GM12878 (cell line): ENCODE results near the gene LCN1. TPM values are rescaled to one million over a fixed set of nuclear protein-coding genes. Genes with fewer than 3 reads are reported as not detected.

ENCODE experiments used
- ATAC-seq: fragments of 200-7000 bp; cut with Tn5 transposase; 3 replicates; pipeline ENCODE4 v1.9.1; 2020; ENCODE audit warnings: mild to moderate bottlenecking, moderate library complexity
- BruUV-seq: library from RNA; stranded (reverse); fragments of 400-500 nt; replicated peaks from 2 replicates; lab custom pipeline; 2021; lab: Mats Ljungman, UMichigan
- CTCF ChIA-PET: fragments of 300-600 bp; sonication (Branson Sonifier 250); formaldehyde crosslinking; extraction: SDS; loops from one replicate; lab custom pipeline; 2021; ENCODE audit warnings: inconsistent platforms; lab: Yijun Ruan, JAX
- POLR2A ChIA-PET: fragments of 350-600 bp; formaldehyde crosslinking; extraction: SDS; loops from one replicate; lab custom pipeline; 2021; ENCODE audit warnings: inconsistent platforms; lab: Charles Lee
- RAD21 ChIA-PET: fragments of 300-600 bp; sonication (Branson Sonifier 250); formaldehyde crosslinking; loops from one replicate; lab custom pipeline; 2023; ENCODE audit warnings: antibody characterized with exemption; ENCODE audit not compliant: unreplicated experiment; lab: Charles Lee
- SMC1A ChIA-PET: fragments of 300-600 bp; sonication (Branson Sonifier 250); formaldehyde crosslinking; loops from one replicate; lab custom pipeline; 2023; ENCODE audit not compliant: unreplicated experiment, uncharacterized antibody; lab: Charles Lee
- DNase-seq: peaks from one replicate; pipeline ENCODE4 v3.0.0-alpha.2; 2011; ENCODE audit warnings: low read depth, low spot score
- FAIRE-seq: peaks from 3 replicates; lab custom pipeline; 2011; peaks lifted over from hg19 to GRCh38; lab: Jason Lieb, UNC
- H2AFZ ChIP-seq: 2 replicates; pipeline ENCODE4 v1.6.0; 2011; ENCODE audit warnings: low read depth, low read length, control low read depth; ENCODE audit not compliant: control insufficient read depth
- H3K27ac ChIP-seq: 2 replicates; pipeline ENCODE4 v1.5.1; 2011; ENCODE audit warnings: control low read depth; ENCODE audit not compliant: control insufficient read depth, insufficient read depth
- H3K27me3 ChIP-seq, 2 experiments: replicated peaks in 1 of 2; 2 replicates each; pipeline versions ENCODE4 v1.6.0 to v1.6.1; 2011; ENCODE audit warnings: low read length in 1 of 2; ENCODE audit not compliant: control insufficient read depth in 2 of 2, insufficient read depth in 2 of 2
- H3K36me3 ChIP-seq, 2 experiments: 2 replicates each; pipeline ENCODE4 v1.5.1; 2011; ENCODE audit warnings: low read length in 1 of 2; ENCODE audit not compliant: control insufficient read depth in 2 of 2, insufficient read depth in 2 of 2
- H3K4me1 ChIP-seq: 2 replicates; pipeline ENCODE4 v1.6.1; 2011; ENCODE audit warnings: mild to moderate bottlenecking, low read length, moderate library complexity, mixed read lengths; ENCODE audit not compliant: control insufficient read depth, insufficient read depth
- H3K4me2 ChIP-seq: 2 replicates; pipeline ENCODE4 v1.6.0; 2011; ENCODE audit warnings: control low read depth; ENCODE audit not compliant: control insufficient read depth, insufficient read depth
- H3K4me3 ChIP-seq: fragments of 200-600 bp; sonication (generic); 2 replicates; pipeline ENCODE4 v1.5.1; 2016
- H3K79me2 ChIP-seq: 2 replicates; pipeline ENCODE4 v1.6.0; 2011; ENCODE audit warnings: low read length; ENCODE audit not compliant: control insufficient read depth, insufficient read depth
- H3K9ac ChIP-seq: 2 replicates; pipeline ENCODE4 v1.8.0; 2011; ENCODE audit warnings: low read length, control low read depth, mixed read lengths; ENCODE audit not compliant: control insufficient read depth, insufficient read depth
- H3K9me3 ChIP-seq: replicated peaks from 3 replicates; pipeline ENCODE4 v1.5.1; 2011; ENCODE audit warnings: mild to moderate bottlenecking, low read length; ENCODE audit not compliant: control insufficient read depth, insufficient read depth
- H4K20me1 ChIP-seq: 2 replicates; pipeline ENCODE4 v1.6.0; 2011; ENCODE audit not compliant: control insufficient read depth, insufficient read depth
- BHLHE40 ChIP-seq, 2 experiments: fragments of 450-650 bp in 1 of 2; IDR thresholded peaks; 2 replicates each; pipeline ENCODE4 v1.6.1; 2011 to 2017; ENCODE audit warnings: low read depth in 2 of 2, borderline replicate concordance in 1 of 2, improper control_type of control experiment in 1 of 2, low read length in 1 of 2, mild to moderate bottlenecking in 1 of 2
- CHD1 ChIP-seq: IDR thresholded peaks from 2 replicates; pipeline ENCODE4 v1.6.1; 2012; ENCODE audit warnings: low read depth, low read length, improper control_type of control experiment
- CUX1 ChIP-seq: IDR thresholded peaks from 2 replicates; pipeline ENCODE4 v1.6.1; 2012; ENCODE audit warnings: improper control_type of control experiment, low read depth, low read length; ENCODE audit not compliant: insufficient replicate concordance
- EGR1 ChIP-seq, 2 experiments: IDR thresholded peaks; 1 replicate in 1 of 2; 2 replicates in 1 of 2; pipeline ENCODE4 v1.6.1; 2011 to 2012; ENCODE audit warnings: low read depth in 2 of 2, low read length in 2 of 2, borderline replicate concordance in 1 of 2, mild to moderate bottlenecking in 1 of 2, moderate library complexity in 1 of 2
- EZH2 ChIP-seq: IDR thresholded peaks from 2 replicates; pipeline ENCODE4 v1.6.1; 2012; ENCODE audit warnings: low read depth, mild to moderate bottlenecking, control low read depth, inconsistent platforms, low read length, borderline replicate concordance; ENCODE audit not compliant: control insufficient read depth
- FOXK2 ChIP-seq: fragments of 450-650 bp; IDR thresholded peaks from 2 replicates; pipeline ENCODE4 v1.6.1; 2017; ENCODE audit warnings: mild to moderate bottlenecking, moderate library complexity
- PAX5 ChIP-seq: IDR thresholded peaks from 2 replicates; pipeline ENCODE4 v1.6.1; 2011; ENCODE audit warnings: low read depth, low read length, borderline replicate concordance
- RB1 ChIP-seq: fragments of 450-650 bp; formaldehyde crosslinking; IDR thresholded peaks from 2 replicates; pipeline ENCODE4 v1.6.1; 2017; ENCODE audit warnings: mild to moderate bottlenecking, borderline replicate concordance
- STAT1 ChIP-seq: fragments of 450-650 bp; conservative IDR thresholded peaks from 2 replicates; pipeline ENCODE4 v1.6.1; 2014; ENCODE audit warnings: antibody characterized with exemption, mild to moderate bottlenecking
- ZNF207 ChIP-seq: fragments of 450-650 bp; IDR thresholded peaks from 2 replicates; pipeline ENCODE4 v1.6.1; 2014; ENCODE audit warnings: antibody characterized with exemption, mild to moderate bottlenecking, borderline replicate concordance
- ZNF622 ChIP-seq: fragments of 450-650 bp; IDR thresholded peaks from 2 replicates; pipeline ENCODE4 v1.6.1; 2017; ENCODE audit warnings: mild to moderate bottlenecking, inconsistent platforms
- ZZZ3 ChIP-seq: IDR thresholded peaks from 2 replicates; pipeline ENCODE4 v1.6.1; 2011; ENCODE audit warnings: low read depth; ENCODE audit not compliant: control insufficient read depth, insufficient read length
- WGBS: methylation state at CpG from one replicate; pipeline ENCODE4 v1.1.6; 2016; ENCODE audit warnings: low lambda C conversion rate; ENCODE audit not compliant: insufficient replicate concordance, insufficient coverage; ENCODE audit errors: missing lambda C conversion rate; 5-methylcytosine and 5-hydroxymethylcytosine counted together
- in situ Hi-C: fragments of 300-500 bp; cut with MboI; formaldehyde crosslinking; loops from 9 replicates; pipeline ENCODE4 v1.14.3; 2018; ENCODE audit warnings: mixed read lengths
- intact Hi-C: fragments of 100-400 bp; cut with micrococcal nuclease; formaldehyde crosslinking; loops from one replicate; pipeline ENCODE4 v1.14.2; 2022; ENCODE audit not compliant: unreplicated experiment
- polyA plus RNA-seq, 11 experiments: library from polyadenylated mRNA; depleted of rRNA in 4 of 11; unstranded in 6 of 11; stranded (reverse) in 5 of 11; fragments of >200 nt; fragmentation: Nextera tagmentation in 4 of 11; fragmentation: Illumina TruSeq in 1 of 11; extraction: Ambion mirVana in 4 of 11; extraction: Trizol in 1 of 11; gene quantifications; 1 replicate in 1 of 11; 2 replicates in 10 of 11; pipeline versions ENCODE4 v1.2.1 to v1.2.3, GENCODE V29; 2011 to 2016; ENCODE audit warnings: inconsistent platforms in 2 of 11, missing spikeins in 2 of 11, low read depth in 1 of 11
- total RNA-seq, 4 experiments: library from RNA; depleted of rRNA in 3 of 4; stranded (reverse); fragments of >200 nt in 3 of 4; fragmentation: Illumina TruSeq in 1 of 4; extraction: Trizol in 1 of 4; gene quantifications; 2 replicates each; pipeline versions ENCODE4 v1.2.1 to v1.2.3, GENCODE V29; 2013 to 2021
- TF ChIP-seq, protein P1 (sequence below): fragments of 150-350 bp; IDR thresholded peaks from 2 replicates; pipeline ENCODE4 v1.6.1; 2014; ENCODE audit warnings: mild to moderate bottlenecking, low read depth, low read length

LCN1 gene
- total and polyA plus RNA-seq, 10 of the 15 experiments (the other 5 are each of a cell fraction or from before 2014, with no cell fraction given), result not detected

GRCh38 chr9:135559606-135560005 lies 38.4 kb downstream of the LCN1 start:
- POLR2A ChIA-PET, result no interaction called here
- H3K9ac ChIP-seq, result no peak overlapping the region
- CTCF ChIA-PET, result no interaction called here
- RAD21 ChIA-PET, result no interaction called here
- no peak overlapping the region for H3K27ac ChIP-seq
- TF ChIP-seq ZNF207 (no peak), BHLHE40 (IDR thresholded peaks at IDR 0.05; ENCODE audit: borderline replicate concordance in 1 of 2, low read depth in 2 of 2, low read length in 1 of 2) (no peak), CHD1 (no peak), EGR1 (IDR thresholded peaks at IDR 0.05; ENCODE audit: borderline replicate concordance in 1 of 2, low read depth in 2 of 2, low read length in 2 of 2) (no peak), FOXK2 (no peak), STAT1 (no peak), EZH2 (no peak), PAX5 (no peak), CUX1 (no peak), ZZZ3 (no peak), ZNF622 (no peak), RB1 (no peak)
- TF ChIP-seq, protein P1, sequence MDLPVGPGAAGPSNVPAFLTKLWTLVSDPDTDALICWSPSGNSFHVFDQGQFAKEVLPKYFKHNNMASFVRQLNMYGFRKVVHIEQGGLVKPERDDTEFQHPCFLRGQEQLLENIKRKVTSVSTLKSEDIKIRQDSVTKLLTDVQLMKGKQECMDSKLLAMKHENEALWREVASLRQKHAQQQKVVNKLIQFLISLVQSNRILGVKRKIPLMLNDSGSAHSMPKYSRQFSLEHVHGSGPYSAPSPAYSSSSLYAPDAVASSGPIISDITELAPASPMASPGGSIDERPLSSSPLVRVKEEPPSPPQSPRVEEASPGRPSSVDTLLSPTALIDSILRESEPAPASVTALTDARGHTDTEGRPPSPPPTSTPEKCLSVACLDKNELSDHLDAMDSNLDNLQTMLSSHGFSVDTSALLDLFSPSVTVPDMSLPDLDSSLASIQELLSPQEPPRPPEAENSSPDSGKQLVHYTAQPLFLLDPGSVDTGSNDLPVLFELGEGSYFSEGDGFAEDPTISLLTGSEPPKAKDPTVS, result no peak
- H3K27me3 ChIP-seq, result no peaks in the 10 kb centered on the region; a peak in 1 of 4 replicates
- H3K4me3 ChIP-seq, result no peak overlapping the region
- WGBS, result 21% methylated on average over 11 of the region's 11 CpGs
- H3K79me2 ChIP-seq, result no peaks in the 10 kb centered on the region
- ATAC-seq (no peak), DNase-seq (no peak), FAIRE-seq (no peak)
- H4K20me1 ChIP-seq, result no peaks in the 10 kb centered on the region
- intact Hi-C loops (no loop called here), in situ Hi-C loops (no loop called here)
- SMC1A ChIA-PET, result no interaction called here
- no peak overlapping the region for H2AFZ ChIP-seq
- H3K4me2 ChIP-seq, result no peak overlapping the region
- H3K36me3 ChIP-seq, result no peaks in the 10 kb centered on the region
- BruUV-seq, result no TSS peak
- H3K4me1 ChIP-seq, result no peaks in the 10 kb centered on the region
- H3K9me3 ChIP-seq, result no peaks in the 10 kb centered on the region
